H1 (cell line): ENCODE results near the gene ADAMTS8. TPM values are rescaled to one million over a fixed set of nuclear protein-coding genes. Genes with fewer than 3 reads are reported as not detected.

Source experiments
- CHD2 ChIP-seq: IDR thresholded peaks from 2 replicates; pipeline ENCODE4 v1.6.1; 2012; ENCODE audit warnings: low read length, improper control_type of control experiment
- CREB1 ChIP-seq: IDR thresholded peaks from 2 replicates; pipeline ENCODE4 v1.6.1; 2012; ENCODE audit warnings: inconsistent platforms
- KDM4A ChIP-seq: IDR thresholded peaks from one replicate; pipeline ENCODE4 v1.7.1; 2012; ENCODE audit warnings: low read depth, mild to moderate bottlenecking, moderate library complexity, low read length, inconsistent platforms; ENCODE audit not compliant: severe bottlenecking
- TAF1 ChIP-seq: IDR thresholded peaks from 2 replicates; pipeline ENCODE4 v1.6.1; 2011; ENCODE audit warnings: mild to moderate bottlenecking, low read depth, low read length
- polyA plus RNA-seq, 7 experiments: library from polyadenylated mRNA; depleted of rRNA in 3 of 7; stranded (reverse) in 5 of 7; unstranded in 2 of 7; fragments of >200 nt in 5 of 7; fragments of 200-250 nt in 2 of 7; gene quantifications; 1 replicate in 5 of 7; 2 replicates in 1 of 7; 4 replicates in 1 of 7; pipeline versions ENCODE4 v1.2.1 to v1.2.3, GENCODE V29; 2011 to 2013; ENCODE audit warnings: missing spikeins in 2 of 7, mixed read lengths in 2 of 7
- total RNA-seq: library from RNA; stranded (reverse); fragmentation: NEBNext Ultra II Directional; extraction: Animal tissue kit (Norgen Biotek cat#: 25700); gene quantifications from 2 replicates; pipeline ENCODE4 v1.2.1, GENCODE V29; 2021

ADAMTS8 gene
- total and polyA plus RNA-seq, 2 of the 8 experiments (the other 6 are each of a cell fraction or from before 2014, with no cell fraction given) = 9.3 to 16.6 TPM

DNA sequence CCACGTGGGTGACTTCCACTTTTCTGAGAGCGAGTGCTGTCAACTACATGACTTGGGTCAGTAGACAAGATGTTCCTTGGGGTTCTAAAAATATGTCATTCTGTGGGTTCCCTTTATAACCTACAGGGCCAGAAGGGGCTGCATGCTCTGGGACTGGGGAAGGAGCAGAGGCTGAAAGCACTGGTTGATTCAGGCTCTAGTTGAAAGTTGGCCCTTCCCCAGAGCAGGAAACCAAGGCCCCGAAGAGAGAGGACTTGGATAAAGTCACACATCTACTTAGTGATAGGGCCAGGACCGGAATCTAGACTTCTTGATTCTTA lies 30.0 kb upstream of the ADAMTS8 start (continued):
- TF ChIP-seq CHD2 (no peak), TAF1 (no peak), CREB1 (no peak), KDM4A (no peak)
